SH-SY5Y (cell line): Measurements from ENCODE around the gene SEMA6D.

Experiments
- GATA2 ChIP-seq: IDR thresholded peaks from 2 replicates; pipeline ENCODE4 v1.6.1; 2011; ENCODE audit warnings: mild to moderate bottlenecking, low read depth, low read length
- GATA3 ChIP-seq: IDR thresholded peaks from 2 replicates; pipeline ENCODE4 v1.6.1; 2011; ENCODE audit warnings: low read depth, mild to moderate bottlenecking, low read length, moderate library complexity

DNA sequence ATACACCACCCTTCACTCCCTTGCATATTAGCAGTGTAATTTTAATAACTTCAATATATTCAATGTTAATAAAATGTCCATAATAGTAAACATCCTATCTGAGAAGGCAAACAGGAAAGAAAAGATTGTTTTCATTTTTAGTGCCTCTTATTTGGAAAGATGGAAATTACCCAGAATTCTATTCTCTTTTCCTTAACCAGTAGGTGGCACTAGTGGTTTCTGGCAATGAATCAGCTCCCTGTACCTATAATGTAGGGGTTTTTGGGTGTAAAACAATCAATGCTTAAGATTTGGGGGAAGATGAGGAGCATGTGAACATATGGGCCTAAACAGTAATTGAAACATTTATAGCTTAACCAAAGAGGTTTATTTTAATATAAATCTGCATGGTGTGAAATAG is 5.7 kb upstream of the SEMA6D start:
- TF ChIP-seq GATA2 (no peak), GATA3 (no peak)
